GM19240 (cell line): Measurements from ENCODE around the gene VSIG10L2.
"Not testable (repeated sequence)": the region's sequence is repeated elsewhere in the genome, so short reads cannot be mapped to it uniquely, and the experiment has no call there.

ENCODE experiments used
- DNase-seq: peaks from one replicate; pipeline ENCODE4 v3.0.0; 2011; ENCODE audit warnings: low spot score; ENCODE audit not compliant: insufficient read length

VSIG10L2 gene

GRCh38 chr11:125960771-125961170 lies 14.9 kb downstream of the VSIG10L2 start:
- DNase-seq, result no peak

GRCh38 chr11:125967515-125967914 lies 21.7 kb downstream of the VSIG10L2 start:
- DNase-seq, result no peak

- DNase-seq, result no peak
Measured at GRCh38 chr11:125968354-125968753, 22.5 kb downstream of the VSIG10L2 start.

- DNase-seq, result no peak
Measured at GRCh38 chr11:125971618-125972017, 25.8 kb downstream of the VSIG10L2 start.

GRCh38 chr11:125974284-125974683 lies 28.4 kb downstream of the VSIG10L2 start:
- no peak for DNase-seq

- no peak for DNase-seq
Measured at GRCh38 chr11:125975634-125976033, 29.8 kb downstream of the VSIG10L2 start.

- no peak for DNase-seq
Measured at GRCh38 chr11:125976156-125976555, 30.3 kb downstream of the VSIG10L2 start.

- no peak for DNase-seq
Measured at GRCh38 chr11:125977333-125977732, 31.5 kb downstream of the VSIG10L2 start.

- DNase-seq, result no peak
Measured at GRCh38 chr11:125978181-125978716, 32.4 kb downstream of the VSIG10L2 start.

GRCh38 chr11:125978778-125979407 lies 33.0 kb downstream of the VSIG10L2 start:
- DNase-seq, result no peak

GRCh38 chr11:125979511-125979910 lies 33.7 kb downstream of the VSIG10L2 start:
- DNase-seq, result no peak

GRCh38 chr11:125980436-125980835 lies 34.6 kb downstream of the VSIG10L2 start:
- no peak for DNase-seq

- no peak for DNase-seq
Measured at GRCh38 chr11:125982348-125982730, 36.5 kb downstream of the VSIG10L2 start.

- not testable (repeated sequence) for DNase-seq
Measured at GRCh38 chr11:125985956-125986355, 40.1 kb downstream of the VSIG10L2 start.

GRCh38 chr11:125987066-125987641 lies 41.3 kb downstream of the VSIG10L2 start:
- DNase-seq, result no peak

- DNase-seq, result no peak
Measured at GRCh38 chr11:125990244-125990643, 44.4 kb downstream of the VSIG10L2 start.

GRCh38 chr11:125992893-125993292 lies 47.0 kb downstream of the VSIG10L2 start:
- DNase-seq, result no peak

GRCh38 chr11:125994509-125994908 lies 48.7 kb downstream of the VSIG10L2 start:
- no peak for DNase-seq

GRCh38 chr11:125995313-125995712 lies 49.5 kb downstream of the VSIG10L2 start:
- no peak for DNase-seq

- DNase-seq, result no peak
Measured at GRCh38 chr11:125998267-125998666, 52.4 kb downstream of the VSIG10L2 start.

- no peak for DNase-seq
Measured at GRCh38 chr11:125999234-125999880, 53.5 kb downstream of the VSIG10L2 start.

- DNase-seq, result no peak
Measured at GRCh38 chr11:126002181-126002580, 56.3 kb downstream of the VSIG10L2 start.
